Endometrial microvascular endothelial cells (primary cell): ENCODE measurements around the gene MTA1. TPM values are rescaled to one million over a fixed set of nuclear protein-coding genes. Genes with fewer than 3 reads are reported as not detected.

Experiments
- in situ Hi-C: cut with HindIII; loops from 2 replicates; pipeline ENCODE4 v1.10.0; 2017; ENCODE audit warnings: low sequenced_read_pairs, low pct_unique_long_range_greater_than_20kb; ENCODE audit errors: inconsistent ontology term
- total RNA-seq: library from RNA; depleted of rRNA; stranded (reverse); fragments of >200 nt; gene quantifications from one replicate; pipeline ENCODE4 v1.2.3, GENCODE V29; 2015; ENCODE audit errors: inconsistent ontology term

The MTA1 gene
- total RNA-seq, 1 donor from 2014 or later = 54.6 TPM

GRCh38 chr14:105436891-105437722, 17.5 kb downstream of the MTA1 start:
- in situ Hi-C loops = no loop called here

DNA sequence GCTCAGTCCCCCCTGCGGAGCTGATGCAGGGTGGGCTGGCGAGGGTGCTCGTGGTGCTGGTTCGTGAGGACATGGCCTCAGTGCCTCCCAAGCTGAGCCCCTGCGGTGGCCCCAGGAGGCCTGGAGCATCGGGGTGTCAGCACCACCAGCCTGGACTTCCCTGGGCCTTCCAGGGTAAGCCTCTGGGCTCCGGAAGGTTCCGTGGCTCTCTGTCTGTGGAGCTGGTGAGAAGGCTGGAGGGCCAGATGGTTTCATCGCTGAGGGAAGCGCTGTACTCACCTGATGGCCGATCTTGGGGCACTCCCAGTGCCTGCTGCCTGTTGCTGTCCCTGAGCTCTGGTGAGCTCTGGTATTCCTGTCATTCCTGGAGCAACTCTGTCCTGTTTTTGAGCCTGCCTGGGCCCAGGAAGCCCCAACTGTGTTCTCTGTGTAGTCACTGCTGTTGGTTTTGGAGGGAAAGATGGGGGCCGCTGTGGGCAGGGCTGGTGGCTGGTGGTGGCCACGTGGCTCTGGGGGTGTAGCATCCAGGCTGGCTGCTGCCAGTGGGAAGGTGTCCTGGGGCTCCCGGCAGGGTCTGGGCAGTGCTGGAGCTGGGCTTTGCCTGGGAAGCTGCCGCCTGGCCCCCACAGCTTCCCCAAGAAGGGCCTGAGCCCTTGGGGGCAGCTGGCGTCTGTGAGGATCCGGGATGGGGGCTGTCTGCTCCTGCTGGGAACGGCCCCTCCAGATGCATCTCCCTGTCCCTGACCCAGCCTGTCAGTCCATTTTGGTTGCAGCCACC, 18.3 kb downstream of the MTA1 start:
- in situ Hi-C loops = no loop called here

DNA sequence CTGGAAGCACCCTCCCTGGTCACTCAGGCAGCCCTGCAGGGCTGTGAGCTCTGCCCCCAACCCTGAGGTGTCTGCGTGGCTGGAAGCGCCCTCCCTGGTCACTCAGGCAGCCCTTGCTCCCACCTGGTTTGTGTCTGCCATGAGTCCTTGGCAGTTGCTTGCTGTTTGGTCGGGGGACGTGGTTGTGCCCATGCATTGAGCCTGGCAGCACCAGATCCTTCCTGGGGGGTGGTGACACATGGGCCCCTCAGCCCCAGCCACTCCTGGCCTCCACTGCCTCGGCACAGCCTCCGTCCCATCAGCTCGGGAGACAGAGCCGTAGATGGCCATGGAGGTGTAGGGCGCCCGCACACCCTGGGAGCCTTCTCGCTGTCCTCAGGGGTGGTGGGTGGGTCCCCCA, 19.6 kb downstream of the MTA1 start:
- in situ Hi-C loops = no loop called here

GRCh38 chr14:105439710-105440553, 20.3 kb downstream of the MTA1 start:
- in situ Hi-C loops = no loop called here

- in situ Hi-C loops = no loop called here
Measured at GRCh38 chr14:105440554-105440900, 20.9 kb downstream of the MTA1 start.

DNA sequence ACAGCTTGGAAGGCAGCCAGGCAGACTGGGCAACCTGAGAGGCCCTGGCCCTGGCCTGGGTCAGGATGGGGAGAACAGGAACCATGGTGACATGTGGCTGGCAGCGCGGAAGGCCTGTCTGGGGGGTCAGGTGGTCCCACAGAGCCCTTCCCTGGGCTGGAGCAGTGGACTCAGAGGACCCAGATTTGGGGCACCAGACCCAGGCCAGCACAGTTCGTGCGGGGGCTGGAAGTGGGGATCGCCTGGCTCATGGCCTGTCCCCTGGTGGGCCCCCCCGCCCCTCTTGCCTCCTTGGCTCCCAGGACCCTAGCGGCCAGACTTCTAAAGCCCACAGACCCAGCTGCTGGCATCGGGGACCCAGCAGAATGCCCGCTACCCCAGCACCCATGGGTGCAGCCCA, 21.4 kb downstream of the MTA1 start:
- in situ Hi-C loops = no loop called here

GRCh38 chr14:105442125-105442524, 22.5 kb downstream of the MTA1 start:
- in situ Hi-C loops = no loop called here

DNA sequence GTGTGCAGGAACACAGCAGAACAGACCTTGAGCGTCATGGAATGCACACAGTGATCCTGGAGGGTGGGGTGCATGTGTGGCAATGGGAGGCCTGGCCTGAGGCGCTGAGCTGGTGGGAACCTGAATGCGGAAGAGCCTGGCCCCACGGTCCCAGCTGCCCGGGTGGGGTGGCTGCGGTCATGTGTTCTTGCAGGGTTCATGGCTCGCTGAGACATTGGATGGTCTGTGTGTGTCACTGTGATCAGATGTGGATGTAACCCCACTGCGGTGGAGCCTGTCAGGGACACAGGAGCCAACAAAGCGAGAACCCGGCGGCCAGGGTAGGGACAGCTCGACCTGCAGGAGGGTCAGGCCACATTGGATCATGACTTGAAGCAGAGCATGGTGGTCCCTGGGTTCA, 23.2 kb downstream of the MTA1 start:
- in situ Hi-C loops = no loop called here

GRCh38 chr14:105444859-105445258, 25.2 kb downstream of the MTA1 start:
- in situ Hi-C loops = no loop called here

GRCh38 chr14:105445290-105445689, 25.7 kb downstream of the MTA1 start:
- in situ Hi-C loops = no loop called here

DNA sequence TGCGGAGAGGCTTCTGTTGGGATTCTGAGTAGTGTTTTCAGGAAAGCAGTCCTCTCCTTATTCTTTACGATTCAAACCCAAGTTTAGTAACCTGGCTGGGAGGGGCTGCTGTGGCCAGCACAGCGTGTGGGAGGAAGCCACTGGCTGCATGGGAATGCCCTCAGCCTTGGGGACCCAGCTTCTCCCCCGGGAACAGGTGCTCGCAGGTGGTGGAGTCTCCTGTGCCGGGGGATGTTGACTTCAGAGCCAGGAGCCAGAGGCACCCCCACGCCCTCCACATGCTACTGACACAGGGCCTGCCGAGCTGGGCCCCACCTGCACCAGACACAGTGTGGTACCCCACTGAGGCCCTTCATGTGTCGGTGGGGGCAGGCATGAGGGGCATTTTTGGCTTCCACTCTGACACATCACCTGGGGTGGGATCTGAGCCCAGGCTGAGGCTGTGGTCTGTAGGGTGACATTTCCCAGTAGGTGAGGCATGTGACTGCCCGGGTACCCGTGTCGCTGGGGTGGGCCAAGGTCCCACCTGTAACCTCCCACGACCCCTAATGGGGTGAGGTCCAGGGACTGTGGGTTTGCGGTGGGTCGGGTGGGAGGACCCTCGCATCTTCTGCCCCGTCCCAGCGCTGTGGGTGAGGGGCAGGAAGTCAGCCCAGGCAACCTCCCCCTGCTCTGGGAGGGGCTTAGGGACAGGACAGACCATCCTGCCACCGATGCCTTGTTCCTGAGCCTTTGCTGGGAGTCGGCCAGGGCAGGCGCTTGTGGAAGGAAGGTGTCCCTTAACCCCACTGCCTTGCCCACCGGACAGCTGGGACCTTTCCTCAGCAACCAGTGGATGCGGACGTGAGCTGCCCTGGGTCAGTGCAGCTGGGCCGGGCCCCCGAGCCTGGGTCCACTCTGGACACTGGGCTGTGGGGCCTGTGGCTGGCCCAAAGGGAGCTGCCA, 26.5 kb downstream of the MTA1 start:
- in situ Hi-C loops = no loop called here

DNA sequence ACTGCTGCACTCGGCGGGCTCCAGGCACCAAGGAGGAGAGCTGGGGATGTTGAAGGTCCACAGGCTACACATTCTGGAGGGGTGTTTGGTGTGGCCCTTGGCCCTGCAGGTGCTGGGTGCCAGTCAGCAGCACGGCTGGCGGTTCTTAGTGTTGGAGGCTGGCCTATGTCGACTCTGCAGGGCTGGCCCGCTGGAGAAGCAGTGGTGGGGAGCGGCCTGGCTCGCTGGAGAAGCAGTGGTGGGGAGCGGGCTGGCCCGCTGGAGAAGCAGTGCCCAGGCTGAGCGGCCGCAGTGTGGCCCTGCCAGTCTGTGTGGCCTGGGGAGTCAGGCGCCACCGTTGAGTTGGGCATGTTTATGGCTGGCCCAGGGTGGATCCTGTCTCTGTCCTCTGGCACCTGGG, 27.3 kb downstream of the MTA1 start:
- in situ Hi-C loops = no loop called here

DNA sequence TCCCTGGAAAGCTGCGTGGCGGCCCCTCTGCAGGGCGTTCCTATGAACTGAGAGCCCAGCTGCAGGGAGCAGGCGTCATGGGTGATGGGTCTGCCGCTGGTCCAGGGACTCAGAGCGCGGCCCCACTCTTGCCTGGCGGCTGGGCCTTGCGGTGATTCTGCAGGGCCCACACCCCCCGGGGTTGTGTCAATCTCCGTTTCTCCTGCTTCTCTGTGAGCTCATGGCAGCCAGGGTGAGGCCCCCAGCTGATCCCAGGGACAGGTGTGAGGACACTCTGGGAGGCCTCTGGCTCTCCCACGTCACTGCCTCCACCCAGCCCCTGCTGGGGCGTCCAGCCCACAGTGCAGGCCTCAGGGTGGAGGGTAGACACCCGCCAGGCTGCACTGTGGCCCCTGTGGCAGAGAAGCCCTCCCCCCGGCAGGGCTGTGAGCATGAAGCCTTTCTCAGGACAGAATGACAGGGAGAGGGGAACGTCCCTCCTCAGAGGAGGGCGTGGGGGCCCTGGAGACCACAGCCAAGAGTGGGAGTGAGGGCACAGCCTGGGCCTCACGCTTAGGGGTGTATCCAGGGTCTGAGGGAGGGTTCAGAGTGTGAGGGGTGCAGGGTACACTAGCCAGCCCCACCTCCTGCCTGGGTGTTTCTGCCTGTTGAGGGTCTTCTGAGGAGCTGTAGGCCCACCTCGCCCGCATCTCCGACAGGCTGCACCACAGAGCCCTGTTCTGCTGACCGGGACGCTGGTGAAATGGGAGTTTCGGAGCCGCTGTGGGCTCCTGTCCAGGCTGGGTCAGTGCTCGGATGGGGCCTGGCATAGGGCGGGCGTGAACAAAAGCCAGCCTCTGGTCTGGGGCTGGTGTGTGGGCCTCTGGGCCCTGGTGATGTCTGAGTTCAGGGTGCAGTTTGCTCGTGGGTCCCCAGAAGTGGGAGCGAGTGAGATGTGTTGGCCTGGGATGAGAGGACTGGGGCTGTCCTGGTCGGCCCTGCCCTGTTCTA, 28.3 kb downstream of the MTA1 start:
- in situ Hi-C loops = no loop called here

- in situ Hi-C loops = no loop called here
Measured at GRCh38 chr14:105448706-105449111, 29.1 kb downstream of the MTA1 start.

DNA sequence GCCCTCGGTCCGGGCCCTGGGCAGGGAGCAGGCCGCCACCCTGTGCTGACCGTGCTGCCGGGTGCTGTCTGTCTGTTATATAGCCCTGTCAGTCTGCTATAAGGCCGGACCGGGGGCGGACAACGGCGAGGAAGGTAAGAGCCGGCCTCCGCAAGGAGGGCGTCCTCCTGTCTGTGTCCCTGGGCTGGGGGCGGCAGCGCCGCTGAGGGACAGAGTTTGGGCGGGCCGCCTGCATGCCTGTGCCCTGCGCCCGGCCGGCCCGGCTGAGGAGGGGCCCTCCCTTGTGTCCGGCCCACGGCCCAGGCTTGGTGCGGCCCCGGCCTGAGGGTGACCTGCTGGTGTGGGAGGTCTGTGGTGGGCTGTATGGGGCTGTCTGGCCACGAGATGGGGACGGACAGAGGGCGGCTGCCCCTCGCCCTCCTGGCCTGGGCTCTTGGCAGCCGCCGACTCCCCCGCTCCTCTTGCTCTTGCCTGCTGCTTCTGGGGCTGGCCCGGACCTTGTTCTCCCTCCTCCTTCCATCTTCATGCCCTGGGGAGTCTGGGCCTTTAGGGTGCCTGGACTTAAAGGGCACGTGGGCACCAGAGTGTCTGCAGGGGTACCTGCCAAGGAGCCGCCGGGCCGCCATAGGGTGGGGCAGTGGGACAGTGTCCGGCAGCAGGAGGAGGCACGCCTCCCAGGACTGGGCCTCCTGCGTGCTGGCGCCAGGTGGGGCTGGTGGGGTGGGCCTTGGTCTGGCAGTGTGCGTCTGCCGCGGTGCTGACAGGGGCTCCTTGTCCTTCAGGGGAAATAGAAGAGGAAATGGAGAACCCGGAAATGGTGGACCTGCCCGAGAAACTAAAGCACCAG, 29.9 kb downstream of the MTA1 start:
- in situ Hi-C loops = no loop called here

- in situ Hi-C loops = no loop called here
Measured at GRCh38 chr14:105450123-105450505, 30.5 kb downstream of the MTA1 start.
